C4-2B (cell line): ENCODE data around the gene DNER.

Source experiments
- CTCF ChIP-seq: fragments of 450-650 bp; conservative IDR thresholded peaks from 2 replicates; pipeline ENCODE4 v1.5.1; 2017; ENCODE audit warnings: mild to moderate bottlenecking
- ZFX ChIP-seq: fragments of 450-650 bp; IDR thresholded peaks from 2 replicates; pipeline ENCODE4 v1.6.1; 2017

GRCh38 chr2:229650901-229651300, 63.5 kb downstream of the DNER start:
- no peak for TF ChIP-seq CTCF
- no peak for TF ChIP-seq ZFX
